Breast epithelium (tissue), 4 donors: ENCODE data around the gene CPNE9. TPM values are rescaled to one million over a fixed set of nuclear protein-coding genes. Genes with fewer than 3 reads are reported as not detected.

Experiments used
- DNase-seq, 2 donors: peaks; one replicate each; pipeline ENCODE4 v3.0.0-alpha.2; 2019; ENCODE audit warnings: low spot score in 2 of 2
- H3K27ac ChIP-seq, 2 donors: fragments of 200-600 bp; sonication (generic) in 1 of 2; one replicate each; pipeline ENCODE4 v1.5.1; 2016 to 2019; ENCODE audit warnings: mild to moderate bottlenecking in 1 of 2
- H3K27me3 ChIP-seq, 2 donors: fragments of 200-600 bp; sonication (generic) in 1 of 2; one replicate each; pipeline versions ENCODE4 v1.5.1 to v1.6.0; 2017 to 2019; ENCODE audit warnings: control low read depth in 1 of 2, mild to moderate bottlenecking in 1 of 2
- H3K36me3 ChIP-seq: fragments of 200-600 bp; one replicate; pipeline ENCODE4 v1.5.1; 2019
- H3K4me1 ChIP-seq, 2 donors: fragments of 200-600 bp; sonication (generic); one replicate each; pipeline ENCODE4 v1.5.1; 2016 to 2019; ENCODE audit warnings: control low read depth in 1 of 2
- H3K4me3 ChIP-seq, 3 donors: fragments of 200-600 bp; sonication (generic); 1 replicate in 2 of 3; 2 replicates in 1 of 3; pipeline ENCODE4 v1.5.1; 2016 to 2019; ENCODE audit warnings: mild to moderate bottlenecking in 3 of 3, moderate library complexity in 2 of 3
- H3K9me3 ChIP-seq, 2 donors: fragments of 200-600 bp; sonication (generic) in 1 of 2; one replicate each; pipeline ENCODE4 v1.5.1; 2016 to 2019; ENCODE audit warnings: control low read depth in 1 of 2
- POLR2A ChIP-seq: fragments of 450-650 bp; IDR thresholded peaks from one replicate; pipeline ENCODE4 v1.6.1; 2016; ENCODE audit warnings: antibody characterized with exemption, mild to moderate bottlenecking, moderate library complexity
- POLR2AphosphoS5 ChIP-seq, 3 donors: sonication (generic); formaldehyde crosslinking; IDR thresholded peaks; one replicate each; pipeline ENCODE4 v1.6.1; 2017; ENCODE audit warnings: antibody characterized with exemption in 3 of 3
- intact Hi-C: fragments of 100-400 bp; cut with DNase I; formaldehyde crosslinking; loops from one replicate; pipeline ENCODE4 v1.15.1; 2023; ENCODE audit warnings: low total_unique reads
- total RNA-seq, 3 donors: library from RNA; depleted of rRNA; stranded (reverse); fragments of >200 nt; gene quantifications; one replicate each; pipeline ENCODE4 v1.1.0, GENCODE V29; 2016
- TF ChIP-seq, protein P1 (sequence below), 3 donors: fragments of 450-650 bp; IDR thresholded peaks; one replicate each; pipeline ENCODE4 v1.5.1; 2016 to 2017; ENCODE audit warnings: antibody characterized with exemption in 3 of 3, mild to moderate bottlenecking in 3 of 3, moderate library complexity in 3 of 3

Gene CPNE9
- total RNA-seq, 3 donors from 2014 or later: not detected

DNA sequence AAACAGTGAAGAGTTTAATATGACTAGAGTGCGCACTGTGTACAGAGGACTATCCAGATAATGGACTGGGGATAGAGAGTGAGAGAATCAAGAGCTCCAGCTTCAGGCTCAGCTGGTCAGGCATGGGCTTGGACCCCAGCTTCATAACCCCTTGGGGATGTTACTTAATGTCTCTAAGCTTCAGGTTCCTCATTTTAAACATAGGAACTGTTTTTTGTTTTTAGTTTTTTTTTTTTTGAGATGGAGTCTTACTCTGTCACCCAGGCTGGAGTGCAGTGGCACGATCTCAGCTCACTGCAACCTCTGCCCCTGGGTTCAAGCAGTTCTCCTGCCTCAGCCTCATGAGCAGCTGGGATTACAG, 18.0 kb downstream of the CPNE9 start:
- TF ChIP-seq POLR2AphosphoS5 (IDR thresholded peaks at IDR 0.05): no peak
- TF ChIP-seq, protein P1, sequence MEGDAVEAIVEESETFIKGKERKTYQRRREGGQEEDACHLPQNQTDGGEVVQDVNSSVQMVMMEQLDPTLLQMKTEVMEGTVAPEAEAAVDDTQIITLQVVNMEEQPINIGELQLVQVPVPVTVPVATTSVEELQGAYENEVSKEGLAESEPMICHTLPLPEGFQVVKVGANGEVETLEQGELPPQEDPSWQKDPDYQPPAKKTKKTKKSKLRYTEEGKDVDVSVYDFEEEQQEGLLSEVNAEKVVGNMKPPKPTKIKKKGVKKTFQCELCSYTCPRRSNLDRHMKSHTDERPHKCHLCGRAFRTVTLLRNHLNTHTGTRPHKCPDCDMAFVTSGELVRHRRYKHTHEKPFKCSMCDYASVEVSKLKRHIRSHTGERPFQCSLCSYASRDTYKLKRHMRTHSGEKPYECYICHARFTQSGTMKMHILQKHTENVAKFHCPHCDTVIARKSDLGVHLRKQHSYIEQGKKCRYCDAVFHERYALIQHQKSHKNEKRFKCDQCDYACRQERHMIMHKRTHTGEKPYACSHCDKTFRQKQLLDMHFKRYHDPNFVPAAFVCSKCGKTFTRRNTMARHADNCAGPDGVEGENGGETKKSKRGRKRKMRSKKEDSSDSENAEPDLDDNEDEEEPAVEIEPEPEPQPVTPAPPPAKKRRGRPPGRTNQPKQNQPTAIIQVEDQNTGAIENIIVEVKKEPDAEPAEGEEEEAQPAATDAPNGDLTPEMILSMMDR (IDR thresholded peaks at IDR 0.05): no peak
- Histone ChIP-seq H3K36me3 (no peaks in the 10 kb centered on the region), H3K9me3 (no peaks in the 10 kb centered on the region), H3K27me3 (no peaks in the 10 kb centered on the region), H3K27ac (no peak overlapping the region), H3K4me3 (no peak overlapping the region), H3K4me1 (no peaks in the 10 kb centered on the region)
- intact Hi-C loops: no loop called here
- DNase-seq: no peak

DNA sequence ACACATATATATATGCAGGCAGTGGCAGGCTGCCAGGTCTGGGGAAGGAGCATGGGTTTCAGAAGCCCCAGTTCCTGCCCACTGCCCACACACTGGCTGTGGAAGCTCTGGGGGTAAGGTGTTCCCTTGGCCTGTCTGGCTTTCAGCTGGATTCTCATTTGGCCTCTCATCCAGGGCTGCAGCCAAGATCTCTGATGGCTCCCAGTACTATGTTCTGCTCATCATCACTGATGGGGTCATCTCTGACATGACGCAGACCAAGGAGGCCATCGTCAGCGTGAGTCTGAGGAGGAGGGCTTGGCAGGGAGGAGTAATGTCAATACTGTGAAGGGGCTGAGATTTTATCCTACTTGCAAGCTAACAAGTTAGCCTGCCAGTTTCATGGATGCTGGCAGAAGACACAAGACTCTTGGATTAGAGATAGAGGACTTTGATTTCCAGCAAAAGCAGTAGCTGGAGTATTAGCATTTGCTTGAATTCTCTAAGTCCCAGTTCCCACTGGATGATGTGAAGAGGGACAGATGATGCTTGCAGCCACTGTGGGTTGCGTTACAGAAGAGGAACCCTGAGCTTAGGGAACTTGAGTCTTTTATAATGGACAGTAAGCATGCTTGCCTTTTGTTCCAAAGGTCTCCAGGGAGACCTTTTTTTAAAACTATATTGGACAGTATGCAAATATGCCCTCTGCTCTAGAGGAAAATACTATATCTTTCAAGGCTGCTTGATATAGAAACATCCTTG, 22.3 kb downstream of the CPNE9 start:
- TF ChIP-seq POLR2A (no peak), POLR2AphosphoS5 (IDR thresholded peaks at IDR 0.05) (no peak)
- TF ChIP-seq, protein P1 (IDR thresholded peaks at IDR 0.05): no peak
- intact Hi-C loops: no loop called here
- no peak overlapping the region for H3K27ac ChIP-seq
- H3K4me1 ChIP-seq: no peaks in the 10 kb centered on the region
- no peaks in the 10 kb centered on the region for H3K27me3 ChIP-seq
- H3K36me3 ChIP-seq: no peaks in the 10 kb centered on the region
- no peak overlapping the region for H3K4me3 ChIP-seq
- no peak for DNase-seq
- H3K9me3 ChIP-seq: no peaks in the 10 kb centered on the region

DNA sequence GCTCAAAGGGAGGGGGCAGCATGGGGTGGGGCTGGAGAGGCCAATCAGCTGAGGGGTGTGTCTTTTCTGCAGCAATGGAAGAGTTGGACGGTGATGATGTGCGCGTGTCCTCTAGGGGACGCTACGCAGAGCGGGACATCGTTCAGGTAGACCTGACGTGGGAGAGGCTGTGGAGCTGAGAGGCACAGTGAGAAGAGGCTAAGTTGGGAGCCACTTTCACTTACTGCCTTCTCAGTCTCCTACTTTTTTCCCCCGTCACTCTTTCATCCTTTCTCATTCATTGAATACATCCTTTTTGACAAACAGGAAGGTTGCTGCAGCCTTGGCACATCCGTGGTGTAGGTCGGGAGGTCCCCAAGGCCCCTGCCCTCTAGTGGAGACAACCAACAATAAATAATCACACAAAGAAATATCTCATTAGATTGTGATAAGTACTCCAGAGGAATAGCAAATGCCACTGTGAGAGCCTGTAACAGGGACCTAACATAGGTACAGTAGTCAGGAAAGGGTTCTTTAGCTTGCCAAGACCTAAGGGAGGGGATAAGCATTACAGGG, 23.5 kb downstream of the CPNE9 start:
- Histone ChIP-seq H3K9me3 (no peaks in the 10 kb centered on the region), H3K36me3 (no peaks in the 10 kb centered on the region), H3K4me3 (no peak overlapping the region), H3K27me3 (no peaks in the 10 kb centered on the region), H3K4me1 (no peaks in the 10 kb centered on the region), H3K27ac (no peak overlapping the region)
- DNase-seq: no peak
- TF ChIP-seq POLR2A (no peak), POLR2AphosphoS5 (IDR thresholded peaks at IDR 0.05) (no peak)
- TF ChIP-seq, protein P1 (IDR thresholded peaks at IDR 0.05): no peak
- intact Hi-C loops: no loop called here

GRCh38 chr3:9727743-9728142, 24.1 kb downstream of the CPNE9 start:
- H3K4me3 ChIP-seq: no peak overlapping the region
- peaks cover 2 to 6% of the 10 kb centered on the region in 2 donors for H3K4me1 ChIP-seq
- TF ChIP-seq, protein P1 (IDR thresholded peaks at IDR 0.05): no peak
- TF ChIP-seq POLR2A (no peak), POLR2AphosphoS5 (IDR thresholded peaks at IDR 0.05) (no peak)
- no peaks in the 10 kb centered on the region for H3K27me3 ChIP-seq
- no peaks in the 10 kb centered on the region for H3K36me3 ChIP-seq
- no peak overlapping the region for H3K27ac ChIP-seq
- no peaks in the 10 kb centered on the region for H3K9me3 ChIP-seq
- intact Hi-C loops: no loop called here
- DNase-seq: no peak

GRCh38 chr3:9729419-9729818, 25.8 kb downstream of the CPNE9 start:
- no peak for DNase-seq
- H3K4me1 ChIP-seq: peaks cover 8 to 20% of the 10 kb centered on the region in 2 donors
- peak overlapping the region in 1 of 2 donors; percentile 12 for H3K27ac ChIP-seq
- H3K9me3 ChIP-seq: no peaks in the 10 kb centered on the region
- intact Hi-C loops: no loop called here
- no peak for TF ChIP-seq POLR2A
- TF ChIP-seq, protein P1 (IDR thresholded peaks at IDR 0.05): no peak
- no peak for TF ChIP-seq POLR2AphosphoS5 (IDR thresholded peaks at IDR 0.05)
- H3K27me3 ChIP-seq: no peaks in the 10 kb centered on the region
- H3K36me3 ChIP-seq: no peaks in the 10 kb centered on the region
- H3K4me3 ChIP-seq: no peak overlapping the region
